Measurements from ENCODE around the gene IL16. TPM values are rescaled to one million over a fixed set of nuclear protein-coding genes. Genes with fewer than 3 reads are reported as not detected.

Gene IL16
- total and polyA plus RNA-seq, 9 of the 15 experiments (the other 6 are each of a cell fraction or from before 2014, with no cell fraction given), result 1.4 to 18.8 (median 10.6) TPM

GRCh38 chr15:81317642-81318017 is 121.0 kb downstream of the IL16 start:
- FAIRE-seq (no peak), ATAC-seq (no peak)
- POLR2A ChIA-PET, result interaction anchor here (0.8 kb wide), 1 partner anchor 10 kb away, joined by 3 read pairs; no protein-coding TSS in a partner anchor

GRCh38 chr15:81321667-81322066 is 125.0 kb downstream of the IL16 start:
- Histone ChIP-seq H3K27me3 (ENCODE audit: control insufficient read depth in 2 of 2, insufficient read depth in 2 of 2, low read length in 2 of 2) (no peaks in the 10 kb centered on the region), H3K27ac (ENCODE audit: extremely low read depth, low read depth, low read length) (no peak overlapping the region), H3K4me3 (no peak overlapping the region), H4K20me1 (replicated peaks; ENCODE audit: control insufficient read depth, insufficient read depth, low read length) (no peaks in the 10 kb centered on the region), H3K36me3 (ENCODE audit: control insufficient read depth, insufficient read depth, low read length) (peaks cover 11% of the 10 kb centered on the region; the same call in 1 of the 3 replicates), H2AFZ (ENCODE audit: low read depth, low read length) (no peak overlapping the region), H3K4me1 (replicated peaks in 1 of 2; ENCODE audit: control insufficient read depth in 2 of 2, insufficient read depth in 2 of 2, low read length in 2 of 2) (peaks cover 11 to 12% of the 10 kb centered on the region in 2 experiments; a peak in 4 of 5 replicates), H3K9ac (ENCODE audit: insufficient read depth in 1 of 2, low read depth in 2 of 2, low read length in 2 of 2) (no peak overlapping the region), H3K9me3 (replicated peaks; ENCODE audit: control insufficient read depth, insufficient read depth, low read depth, low read length) (no peaks in the 10 kb centered on the region), H3K79me2 (ENCODE audit: control insufficient read depth, insufficient read depth, low read length) (no peaks in the 10 kb centered on the region), H3K4me2 (ENCODE audit: insufficient read depth, low read length) (no peak overlapping the region), H3K9me1 (ENCODE audit: control insufficient read depth, insufficient read depth, low read length) (no peaks in the 10 kb centered on the region)
- CTCF ChIA-PET (ENCODE audit: low intra/inter-chr PET ratio), result no interaction called here
- in situ Hi-C loops (cut with MboI), result no loop called here
- intact Hi-C loops (cut with micrococcal nuclease), result loop anchor here (10.0 kb wide), 1 partner anchor 337 kb away; the partner anchor contains the start of gene MESD
- DNase-seq (ENCODE audit: extremely low read depth in 1 of 4, low spot score in 3 of 4) (no peak), FAIRE-seq (no peak), ATAC-seq (no peak)
- TF ChIP-seq ATF7 (IDR thresholded peaks at IDR 0.05) (peak; percentile 35; the same call in 1 of the 2 replicates), GABPA (tag; conservative IDR thresholded peaks at IDR 0.05; ENCODE audit: low read depth) (no peak), GATAD2B (IDR thresholded peaks at IDR 0.05; ENCODE audit: borderline replicate concordance) (no peak), TARDBP (IDR thresholded peaks at IDR 0.05) (no peak), EHMT2 (IDR thresholded peaks at IDR 0.05) (no peak)
- TF ChIP-seq, protein P1, sequence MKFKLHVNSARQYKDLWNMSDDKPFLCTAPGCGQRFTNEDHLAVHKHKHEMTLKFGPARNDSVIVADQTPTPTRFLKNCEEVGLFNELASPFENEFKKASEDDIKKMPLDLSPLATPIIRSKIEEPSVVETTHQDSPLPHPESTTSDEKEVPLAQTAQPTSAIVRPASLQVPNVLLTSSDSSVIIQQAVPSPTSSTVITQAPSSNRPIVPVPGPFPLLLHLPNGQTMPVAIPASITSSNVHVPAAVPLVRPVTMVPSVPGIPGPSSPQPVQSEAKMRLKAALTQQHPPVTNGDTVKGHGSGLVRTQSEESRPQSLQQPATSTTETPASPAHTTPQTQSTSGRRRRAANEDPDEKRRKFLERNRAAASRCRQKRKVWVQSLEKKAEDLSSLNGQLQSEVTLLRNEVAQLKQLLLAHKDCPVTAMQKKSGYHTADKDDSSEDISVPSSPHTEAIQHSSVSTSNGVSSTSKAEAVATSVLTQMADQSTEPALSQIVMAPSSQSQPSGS (CRISPR knock-in tag; IDR thresholded peaks at IDR 0.05), result no peak
- BruUV-seq (replicated peaks), result no TSS peak
- 69% methylated on average over 1 of the region's 1 CpG for WGBS (ENCODE audit: insufficient coverage, low coverage, missing lambda C conversion rate)
- POLR2A ChIA-PET, result interaction anchor here (1.0 kb wide), 2 partner anchors 10 to 11 kb away, joined by 3 read pairs; no protein-coding TSS in a partner anchor

More at GRCh38 chr15:81317642-81318017, 121.0 kb downstream of the IL16 start:
- intact Hi-C loops (cut with micrococcal nuclease), result no loop called here
- peaks cover 16% of the 10 kb centered on the region; the same call in 1 of the 3 replicates for H3K36me3 ChIP-seq (ENCODE audit: control insufficient read depth, insufficient read depth, low read length)
- no peak overlapping the region for H3K4me3 ChIP-seq
- H3K79me2 ChIP-seq (ENCODE audit: control insufficient read depth, insufficient read depth, low read length), result no peaks in the 10 kb centered on the region
- no peaks in the 10 kb centered on the region for H4K20me1 ChIP-seq (replicated peaks; ENCODE audit: control insufficient read depth, insufficient read depth, low read length)
- BruUV-seq (replicated peaks), result no TSS peak
- H3K9ac ChIP-seq (ENCODE audit: insufficient read depth in 1 of 2, low read depth in 2 of 2, low read length in 2 of 2), result no peak overlapping the region
- peaks cover 0 to 6% of the 10 kb centered on the region in 2 experiments; a peak in 1 of 5 replicates for H3K4me1 ChIP-seq (replicated peaks in 1 of 2; ENCODE audit: control insufficient read depth in 2 of 2, insufficient read depth in 2 of 2, low read length in 2 of 2)
- H3K9me3 ChIP-seq (replicated peaks; ENCODE audit: control insufficient read depth, insufficient read depth, low read depth, low read length), result no peaks in the 10 kb centered on the region
- no peak for TF ChIP-seq PTBP1 (IDR thresholded peaks at IDR 0.05; ENCODE audit: low read depth, low read length)
- no peak for TF ChIP-seq SRSF1 (IDR thresholded peaks at IDR 0.05; ENCODE audit: low read depth, low read length)
- no peak for TF ChIP-seq SMARCA4 (IDR thresholded peaks at IDR 0.05)
- no peaks in the 10 kb centered on the region for H3K9me1 ChIP-seq (ENCODE audit: control insufficient read depth, insufficient read depth, low read length)
- H3K27me3 ChIP-seq (ENCODE audit: control insufficient read depth in 2 of 2, insufficient read depth in 2 of 2, low read length in 2 of 2), result no peaks in the 10 kb centered on the region
- no peak overlapping the region for H3K4me2 ChIP-seq (ENCODE audit: insufficient read depth, low read length)
- no peak overlapping the region for H3K27ac ChIP-seq (ENCODE audit: extremely low read depth, low read depth, low read length)
- CTCF ChIA-PET (ENCODE audit: low intra/inter-chr PET ratio), result no interaction called here
- H2AFZ ChIP-seq (ENCODE audit: low read depth, low read length), result no peak overlapping the region
- DNase-seq (ENCODE audit: extremely low read depth in 1 of 4, low spot score in 3 of 4), result no peak
- in situ Hi-C loops (cut with MboI), result no loop called here
- WGBS (ENCODE audit: insufficient coverage, low coverage, missing lambda C conversion rate), result 69% methylated on average over 6 of the region's 6 CpGs
